CD4-positive, alpha-beta T cell (primary cell): Measurements from ENCODE around the gene HSPG2. TPM values are rescaled to one million over a fixed set of nuclear protein-coding genes. Genes with fewer than 3 reads are reported as not detected.

Source experiments
- ATAC-seq: fragments of 200-7000 bp; cut with Tn5 transposase; one replicate; pipeline ENCODE4 v1.10.0; 2022; ENCODE audit warnings: mild to moderate bottlenecking; ENCODE audit not compliant: poor library complexity
- CTCF ChIA-PET: fragments of 350-600 bp; sonication (Branson Sonifier 250); formaldehyde crosslinking; loops from one replicate; lab custom pipeline; 2021; ENCODE audit warnings: antibody characterized with exemption, inconsistent platforms; lab: Charles Lee
- POLR2A ChIA-PET: fragments of 350-600 bp; sonication (Branson Sonifier 250); formaldehyde crosslinking; loops from one replicate; lab custom pipeline; 2021; ENCODE audit warnings: antibody characterized with exemption, inconsistent platforms; lab: Charles Lee
- DNase-seq, 14 experiments: peaks; one replicate each; pipeline ENCODE4 v3.0.0-alpha.2; 2013 to 2020; ENCODE audit warnings: mixed read lengths in 2 of 14
- H3K27ac ChIP-seq, 2 donors: one replicate each; pipeline versions ENCODE4 v1.5.1 to v1.7.0; 2013; ENCODE audit warnings: low read length in 2 of 2, low read depth in 1 of 2, mild to moderate bottlenecking in 1 of 2
- H3K27me3 ChIP-seq, 2 experiments: 1 replicate in 1 of 2; 2 replicates in 1 of 2; pipeline versions ENCODE4 v1.6.1 to v1.7.0; 2013; ENCODE audit warnings: low read length in 2 of 2, control low read depth in 1 of 2, mild to moderate bottlenecking in 1 of 2, moderate library complexity in 1 of 2; ENCODE audit not compliant: insufficient read depth in 2 of 2, control insufficient read depth in 1 of 2
- H3K36me3 ChIP-seq: one replicate; pipeline ENCODE4 v1.6.1; 2013; ENCODE audit warnings: low read length, control low read depth; ENCODE audit not compliant: insufficient read depth
- H3K4me1 ChIP-seq: one replicate; pipeline ENCODE4 v1.6.1; 2013; ENCODE audit warnings: low read length, control low read depth; ENCODE audit not compliant: insufficient read depth
- H3K4me3 ChIP-seq: one replicate; pipeline ENCODE4 v1.5.1; 2013; ENCODE audit warnings: mild to moderate bottlenecking, low read length, moderate library complexity
- H3K9me3 ChIP-seq, 2 experiments: 1 replicate in 1 of 2; 2 replicates in 1 of 2; pipeline versions ENCODE4 v1.6.1 to v1.7.0; 2013; ENCODE audit warnings: low read length in 2 of 2, mild to moderate bottlenecking in 2 of 2, control low read depth in 1 of 2, moderate library complexity in 1 of 2; ENCODE audit not compliant: control insufficient read depth in 1 of 2, insufficient read depth in 1 of 2
- H3K27ac Mint-ChIP-seq: one replicate; pipeline ENCODE4 v1.8.0; 2020; ENCODE audit warnings: mixed read lengths
- H3K27me3 Mint-ChIP-seq: one replicate; pipeline ENCODE4 v1.8.0; 2021; ENCODE audit warnings: mixed read lengths
- H3K36me3 Mint-ChIP-seq: one replicate; pipeline ENCODE4 v1.8.0; 2021; ENCODE audit warnings: low read depth, mixed read lengths
- H3K4me1 Mint-ChIP-seq: one replicate; pipeline ENCODE4 v1.8.0; 2021; ENCODE audit warnings: low read depth, mixed read lengths
- H3K4me3 Mint-ChIP-seq: one replicate; pipeline ENCODE4 v1.8.0; 2020; ENCODE audit warnings: mild to moderate bottlenecking, mixed read lengths
- H3K9me3 Mint-ChIP-seq: one replicate; pipeline ENCODE4 v1.8.0; 2020; ENCODE audit warnings: mixed read lengths
- CTCF ChIP-seq: fragments of 200-600 bp; IDR thresholded peaks from one replicate; pipeline ENCODE4 v1.8.0; 2022; ENCODE audit warnings: antibody characterized with exemption, mild to moderate bottlenecking
- intact Hi-C, 2 experiments: fragments of 100-400 bp; cut with DNase I in 1 of 2; cut with micrococcal nuclease in 1 of 2; formaldehyde crosslinking; loops; one replicate each; pipeline versions ENCODE4 v1.15.1 to v1.9.0; 2023 to 2025; cut with DNase I, micrococcal nuclease
- total RNA-seq, 174 experiments: library from RNA in 2 of 174; stranded (reverse) in 2 of 174; gene quantifications; one replicate each; pipeline ENCODE4 v1.2.3 and lab custom pipeline; 2021 to 2026

Gene HSPG2
- total RNA-seq, 2 experiments from 2014 or later, result 10.8 to 11.0 TPM

DNA sequence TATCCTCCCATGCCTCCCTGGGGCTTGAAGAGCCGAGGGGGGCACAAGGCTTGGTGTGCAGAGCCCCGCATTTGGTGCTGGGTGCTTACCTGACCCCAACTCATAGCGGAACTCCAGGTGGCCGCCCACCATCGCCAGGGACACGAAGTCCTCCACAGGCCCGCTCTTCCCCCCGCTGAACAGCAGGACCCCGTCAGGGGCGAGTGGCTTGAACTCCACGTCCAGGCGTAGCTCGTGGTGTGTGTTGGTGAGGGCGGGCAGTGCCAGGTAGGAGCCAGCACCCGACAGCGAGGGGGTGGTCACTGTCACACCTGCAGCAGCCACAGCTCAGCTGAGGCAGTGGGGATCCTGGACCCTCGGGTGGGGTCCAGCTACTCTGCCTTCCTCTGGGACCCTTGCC lies 107.8 kb downstream of the HSPG2 start:
- DNase-seq (no peak), ATAC-seq (no peak)
- no peak overlapping the region for H3K4me3 ChIP-seq
- peaks cover 3% of the 10 kb centered on the region for H3K36me3 ChIP-seq
- H3K27ac ChIP-seq, result no peak overlapping the region
- H3K4me1 ChIP-seq, result no peaks in the 10 kb centered on the region
- ChIA-PET CTCF (no interaction called here), POLR2A (no interaction called here)
- H3K36me3 Mint-ChIP-seq, result peaks cover 18% of the 10 kb centered on the region
- H3K27me3 Mint-ChIP-seq, result no peaks in the 10 kb centered on the region
- H3K9me3 ChIP-seq, result peaks cover 5 to 23% of the 10 kb centered on the region in 2 experiments
- no peak overlapping the region for H3K4me3 Mint-ChIP-seq
- no peaks in the 10 kb centered on the region for H3K4me1 Mint-ChIP-seq
- H3K27ac Mint-ChIP-seq, result no peak overlapping the region
- intact Hi-C loops, result no loop called here
- H3K9me3 Mint-ChIP-seq, result peaks cover 6% of the 10 kb centered on the region
- H3K27me3 ChIP-seq, result no peaks in the 10 kb centered on the region
- no peak for TF ChIP-seq CTCF

- H3K27me3 Mint-ChIP-seq, result no peaks in the 10 kb centered on the region
- DNase-seq (peak in 1 of 14 experiments; percentile 12), ATAC-seq (no peak)
- H3K27ac ChIP-seq, result no peak overlapping the region
- no peak for TF ChIP-seq CTCF
- peaks cover 3% of the 10 kb centered on the region for H3K9me3 Mint-ChIP-seq
- H3K9me3 ChIP-seq, result peaks cover 2 to 17% of the 10 kb centered on the region in 2 experiments
- no peak overlapping the region for H3K27ac Mint-ChIP-seq
- H3K4me3 Mint-ChIP-seq, result no peak overlapping the region
- H3K4me1 Mint-ChIP-seq, result no peaks in the 10 kb centered on the region
- no peaks in the 10 kb centered on the region for H3K36me3 ChIP-seq
- ChIA-PET CTCF (no interaction called here), POLR2A (no interaction called here)
- H3K4me1 ChIP-seq, result no peaks in the 10 kb centered on the region
- intact Hi-C loops, result no loop called here
- H3K27me3 ChIP-seq, result no peaks in the 10 kb centered on the region
- H3K4me3 ChIP-seq, result no peak overlapping the region
- H3K36me3 Mint-ChIP-seq, result peaks cover 12% of the 10 kb centered on the region
Observed at GRCh38 chr1:21828506-21829210, 108.5 kb downstream of the HSPG2 start.

GRCh38 chr1:21828075-21828474 lies 109.0 kb downstream of the HSPG2 start:
- intact Hi-C loops, result no loop called here
- DNase-seq (no peak), ATAC-seq (no peak)
- H3K27ac Mint-ChIP-seq, result no peak overlapping the region
- no peaks in the 10 kb centered on the region for H3K4me1 ChIP-seq
- H3K27ac ChIP-seq, result no peak overlapping the region
- H3K4me3 Mint-ChIP-seq, result no peak overlapping the region
- H3K9me3 Mint-ChIP-seq, result peaks cover 3% of the 10 kb centered on the region
- peaks cover 0 to 12% of the 10 kb centered on the region in 2 experiments for H3K9me3 ChIP-seq
- H3K4me3 ChIP-seq, result no peak overlapping the region
- no peaks in the 10 kb centered on the region for H3K27me3 Mint-ChIP-seq
- POLR2A ChIA-PET, result no interaction called here
- CTCF ChIA-PET, result no interaction called here
- H3K4me1 Mint-ChIP-seq, result no peaks in the 10 kb centered on the region
- no peaks in the 10 kb centered on the region for H3K27me3 ChIP-seq
- H3K36me3 Mint-ChIP-seq, result peaks cover 12% of the 10 kb centered on the region
- TF ChIP-seq CTCF, result no peak
- H3K36me3 ChIP-seq, result no peaks in the 10 kb centered on the region
